NCI-H345 treated with DMSO at 0.1 percent for 48 hours (cell line): ENCODE data around the gene TTC19.
"Not testable (repeated sequence)": the region's sequence is repeated elsewhere in the genome, so short reads cannot be mapped to it uniquely, and the experiment has no call there.

Source experiments
- DNase-seq: peaks from one replicate; lab custom pipeline; 2025; ENCODE audit not compliant: unreplicated experiment; lab: John Stamatoyannopoulos, UW

Gene TTC19

DNA sequence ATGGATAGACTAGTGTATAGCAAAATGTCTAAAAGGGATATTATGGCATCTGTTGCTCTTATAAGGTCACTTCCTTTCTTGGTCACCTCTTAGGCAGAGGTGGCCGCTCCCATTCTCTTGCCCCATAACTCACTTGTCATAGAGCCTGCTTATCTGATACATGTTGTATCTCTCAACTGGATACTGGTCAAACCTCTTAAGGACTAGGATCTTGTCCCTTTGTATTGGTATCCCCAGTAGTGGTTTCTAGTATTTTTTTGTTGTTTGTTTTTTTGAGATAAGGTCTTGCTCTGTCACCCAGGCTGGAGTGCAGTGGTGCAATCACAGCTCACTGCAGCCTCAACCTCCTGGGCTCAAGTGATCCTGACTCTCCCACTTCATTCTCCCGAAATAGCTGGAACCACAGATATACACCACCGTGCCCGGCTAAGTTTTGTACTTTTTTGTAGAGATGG is 27.1 kb upstream of the TTC19 start:
- no peak for DNase-seq

DNA sequence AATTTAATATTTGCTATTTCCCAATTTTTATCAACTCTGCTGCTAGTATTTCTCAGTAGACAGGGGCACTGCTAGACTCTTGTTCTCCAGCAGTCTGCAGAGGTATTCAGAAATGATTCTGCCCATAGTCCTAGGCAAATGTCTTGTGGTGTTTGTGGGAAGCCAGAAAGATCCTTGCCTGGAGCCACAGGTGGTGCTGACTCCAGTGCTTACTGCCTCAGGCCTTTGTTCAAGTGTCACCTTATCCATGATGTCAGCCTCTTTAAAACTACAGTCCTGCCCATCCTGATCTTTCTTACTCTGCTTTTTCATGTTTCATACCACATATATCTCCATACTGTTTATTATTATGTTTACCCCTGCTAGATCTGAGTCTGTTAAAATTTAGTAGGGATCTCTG is 26.6 kb upstream of the TTC19 start:
- DNase-seq, result no peak

DNA sequence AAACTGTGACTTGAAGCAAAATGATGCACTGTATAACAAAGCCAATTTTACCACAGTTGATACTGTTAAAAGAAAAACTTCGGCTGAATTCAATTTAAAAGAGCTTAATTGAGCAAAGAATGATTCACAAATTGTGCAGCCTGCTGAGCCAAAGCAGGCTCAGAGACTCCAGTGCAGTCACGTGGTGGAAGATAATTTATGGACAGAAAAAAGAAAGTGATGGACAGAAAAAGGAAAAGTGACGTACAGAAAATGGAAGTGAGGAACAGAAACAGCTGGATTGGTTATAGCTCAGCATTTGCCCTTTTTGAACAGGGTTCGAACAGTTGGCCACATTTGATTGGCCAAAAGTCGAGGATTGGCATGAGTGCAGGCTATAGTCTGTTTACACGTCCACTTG is 25.8 kb upstream of the TTC19 start:
- DNase-seq, result no peak

DNA sequence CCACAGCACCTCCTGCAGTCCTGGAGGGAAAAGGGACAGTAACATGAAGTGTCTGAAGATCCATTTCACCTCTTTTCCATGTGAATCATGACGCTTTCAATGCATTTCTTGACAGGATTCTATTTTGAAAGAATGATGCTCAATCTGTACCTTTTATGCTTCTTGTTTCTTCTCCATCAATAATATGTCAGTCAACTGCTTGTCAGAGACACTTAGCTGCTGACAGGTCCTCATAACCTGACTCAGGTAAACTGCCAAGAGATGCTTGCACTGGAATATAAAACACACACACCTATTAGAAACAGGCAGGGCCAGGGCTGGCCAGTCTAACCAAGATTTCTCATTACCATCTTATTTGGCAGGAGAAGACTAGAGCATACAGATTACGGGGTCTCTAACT is 21.7 kb upstream of the TTC19 start:
- DNase-seq, result no peak

DNA sequence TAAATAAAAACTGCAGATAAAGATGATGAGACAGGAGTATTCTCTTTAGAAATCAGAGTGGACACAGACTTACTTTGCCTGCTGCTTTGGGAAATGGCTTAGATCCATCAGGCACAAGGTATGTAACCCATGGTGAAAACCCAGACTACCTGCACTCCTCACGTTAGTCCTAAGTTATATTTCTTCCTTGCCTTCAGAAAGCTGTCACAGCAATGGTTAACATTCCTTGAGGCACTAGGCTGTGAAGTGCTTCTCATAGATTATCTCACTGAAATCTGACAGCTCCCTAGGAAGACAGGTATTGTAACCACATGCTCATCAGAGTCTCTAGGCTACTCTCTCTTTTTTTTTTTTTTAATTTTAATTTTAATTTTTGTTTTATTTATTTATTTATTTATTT is 21.0 kb upstream of the TTC19 start:
- DNase-seq, result no peak

DNA sequence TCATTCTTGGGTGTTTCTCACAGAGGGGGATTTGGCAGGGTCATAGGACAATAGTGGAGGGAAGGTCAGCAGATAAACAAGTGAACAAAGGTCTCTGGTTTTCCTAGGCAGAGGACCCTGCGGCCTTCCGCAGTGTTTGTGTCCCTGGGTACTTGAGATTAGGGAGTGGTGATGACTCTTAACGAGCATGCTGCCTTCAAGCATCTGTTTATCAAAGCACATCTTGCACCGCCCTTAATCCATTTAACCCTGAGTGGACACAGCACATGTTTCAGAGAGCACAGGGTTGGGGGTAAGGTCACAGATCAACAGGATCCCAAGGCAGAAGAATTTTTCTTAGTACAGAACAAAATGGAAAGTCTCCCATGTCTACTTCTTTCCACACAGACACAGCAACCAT is 20.6 kb upstream of the TTC19 start:
- not testable (repeated sequence) for DNase-seq

DNA sequence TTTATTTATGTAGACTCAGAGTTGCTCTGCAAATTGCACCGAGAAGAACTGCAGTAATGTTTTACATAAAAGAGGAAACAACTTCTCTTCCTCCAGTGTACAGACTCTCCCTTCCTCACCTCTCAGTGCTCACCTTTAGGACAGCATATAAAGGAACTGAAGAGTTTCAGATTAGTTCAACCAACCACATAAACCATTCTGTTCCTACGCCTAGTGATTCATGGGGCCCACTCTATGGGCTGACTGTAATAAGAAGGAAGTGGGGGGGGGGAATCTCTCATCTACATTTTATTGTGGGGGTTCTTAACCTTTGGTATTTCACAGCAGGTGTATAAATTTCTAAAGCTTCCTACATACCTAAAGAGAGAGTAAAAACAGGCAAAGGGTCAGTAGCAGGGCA is 18.4 kb upstream of the TTC19 start:
- no peak for DNase-seq

DNA sequence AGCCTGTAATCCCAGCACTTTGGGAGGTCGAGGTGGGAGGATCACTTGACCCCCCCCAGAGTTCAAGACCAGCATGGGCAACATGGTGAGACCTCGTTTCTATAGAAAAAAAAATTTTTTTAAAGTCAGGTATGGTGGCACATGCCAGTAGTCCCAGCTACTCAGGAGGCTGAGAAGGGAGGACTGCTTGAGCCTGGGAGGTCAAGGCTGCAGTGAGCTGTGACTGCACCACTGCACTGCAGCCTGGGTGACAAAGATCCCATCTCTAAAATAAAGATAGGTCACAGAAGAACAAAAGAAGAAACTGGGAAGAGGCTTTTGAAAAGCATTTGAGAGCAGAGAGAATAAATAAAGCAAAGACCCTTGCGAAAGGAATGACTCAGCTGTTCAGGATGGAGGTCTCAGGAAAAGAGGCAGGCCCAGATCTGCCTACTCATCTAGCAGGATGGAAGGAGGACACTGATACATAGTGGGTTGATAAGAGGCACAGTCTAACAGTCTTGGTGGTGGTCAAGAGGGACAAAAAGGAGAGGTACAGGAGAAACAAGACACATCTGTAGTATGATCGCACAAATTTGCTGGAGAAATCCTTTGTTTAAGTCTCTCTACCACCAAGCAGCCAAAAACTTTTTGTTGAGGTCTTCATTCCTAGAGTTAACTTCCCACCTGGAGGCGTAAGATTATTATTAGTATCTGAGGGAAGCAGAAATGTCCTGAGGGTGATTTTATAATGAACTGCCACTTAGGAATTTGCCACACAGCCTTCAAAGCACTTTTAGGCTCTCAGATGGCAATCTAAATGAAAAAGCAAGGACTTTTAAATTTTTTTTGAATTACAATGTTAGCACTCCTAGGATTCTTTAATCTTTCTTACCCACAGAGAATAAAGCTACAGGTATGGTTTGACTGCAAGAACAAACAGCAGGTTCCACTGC is 17.7 kb upstream of the TTC19 start:
- DNase-seq, result no peak

DNA sequence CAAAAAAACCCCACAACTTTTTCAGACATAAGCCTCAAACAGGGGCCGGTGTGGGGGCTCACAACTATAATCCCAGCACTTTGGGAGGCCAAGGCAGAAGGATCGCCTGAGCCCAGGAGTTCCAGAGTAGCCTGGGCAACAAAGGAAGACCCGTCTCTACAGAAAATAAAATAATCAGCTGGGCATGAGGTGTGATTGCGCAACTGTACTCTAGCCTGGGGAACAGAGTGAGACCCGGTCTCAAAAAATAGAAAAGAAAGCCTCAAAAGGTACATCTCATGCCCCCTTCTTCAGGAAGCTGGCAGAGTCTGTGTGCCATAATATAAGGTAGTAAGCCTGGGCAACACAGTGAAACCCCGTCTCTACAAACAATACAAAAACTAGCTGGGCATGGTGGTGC is 3.3 kb upstream of the TTC19 start:
- no peak for DNase-seq

DNA sequence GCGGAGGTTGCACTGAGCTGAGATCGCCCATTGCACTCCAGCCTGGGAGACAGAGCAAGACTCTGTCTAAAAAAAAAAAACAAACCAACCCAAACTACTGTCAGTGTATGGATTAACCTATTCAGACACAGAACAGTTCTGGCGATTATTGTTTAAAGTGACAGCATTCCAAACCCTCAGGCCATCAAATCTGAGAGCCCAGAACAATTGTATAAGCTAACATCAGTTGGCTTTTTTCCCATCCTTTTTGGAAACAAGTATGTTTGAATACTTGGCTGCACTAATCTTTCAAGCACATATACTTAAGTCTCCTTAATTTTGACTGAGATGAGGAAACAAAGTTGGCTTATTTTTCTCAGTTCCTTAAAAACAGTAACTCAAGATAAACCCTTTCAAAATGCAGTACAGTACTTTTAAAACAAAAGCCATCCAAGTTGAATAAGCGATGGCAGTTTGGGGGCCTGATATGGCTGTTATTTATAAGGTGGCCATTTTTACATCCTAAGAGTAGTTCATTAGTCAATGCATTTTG is 1.5 kb upstream of the TTC19 start:
- no peak for DNase-seq

DNA sequence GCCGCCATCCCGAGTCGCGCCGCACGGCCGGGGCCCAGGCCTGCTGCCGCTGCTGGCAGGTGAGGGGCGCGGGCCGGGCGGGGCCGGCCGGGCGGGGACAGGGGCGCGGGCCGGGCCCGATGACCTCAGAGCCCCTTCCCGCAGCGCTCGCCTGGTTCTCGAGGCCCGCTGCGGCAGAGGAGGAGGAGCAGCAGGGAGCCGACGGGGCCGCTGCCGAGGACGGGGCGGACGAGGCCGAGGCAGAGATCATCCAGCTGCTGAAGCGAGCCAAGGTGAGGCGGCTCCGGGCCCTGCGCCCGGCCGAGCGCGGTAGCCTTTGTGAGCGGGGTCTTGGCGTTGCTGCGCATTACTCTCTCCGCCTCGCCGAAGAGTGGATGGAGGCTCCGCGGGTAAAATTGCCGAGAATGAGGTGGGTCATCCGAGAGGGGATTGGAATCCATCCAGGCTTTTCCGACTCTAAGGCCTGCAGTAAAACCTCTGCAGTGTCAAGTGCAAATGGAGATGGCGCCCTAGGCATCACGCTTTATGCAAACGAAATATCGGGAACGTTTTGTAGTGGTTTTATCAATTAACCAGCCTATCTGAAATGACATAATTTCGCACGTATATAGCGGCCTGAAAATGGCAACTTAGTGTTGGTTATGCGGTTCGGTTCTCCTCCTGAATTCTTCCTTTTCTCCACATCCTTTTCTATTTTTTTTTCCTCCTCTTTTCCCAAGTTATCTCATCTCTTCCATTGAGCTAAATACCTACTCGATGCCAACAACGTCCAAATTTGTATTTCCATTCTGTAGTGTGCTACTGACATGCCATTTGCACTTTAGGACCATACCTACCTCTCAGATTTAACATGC is 577 bp downstream of the TTC19 start:
- DNase-seq, result no peak

DNA sequence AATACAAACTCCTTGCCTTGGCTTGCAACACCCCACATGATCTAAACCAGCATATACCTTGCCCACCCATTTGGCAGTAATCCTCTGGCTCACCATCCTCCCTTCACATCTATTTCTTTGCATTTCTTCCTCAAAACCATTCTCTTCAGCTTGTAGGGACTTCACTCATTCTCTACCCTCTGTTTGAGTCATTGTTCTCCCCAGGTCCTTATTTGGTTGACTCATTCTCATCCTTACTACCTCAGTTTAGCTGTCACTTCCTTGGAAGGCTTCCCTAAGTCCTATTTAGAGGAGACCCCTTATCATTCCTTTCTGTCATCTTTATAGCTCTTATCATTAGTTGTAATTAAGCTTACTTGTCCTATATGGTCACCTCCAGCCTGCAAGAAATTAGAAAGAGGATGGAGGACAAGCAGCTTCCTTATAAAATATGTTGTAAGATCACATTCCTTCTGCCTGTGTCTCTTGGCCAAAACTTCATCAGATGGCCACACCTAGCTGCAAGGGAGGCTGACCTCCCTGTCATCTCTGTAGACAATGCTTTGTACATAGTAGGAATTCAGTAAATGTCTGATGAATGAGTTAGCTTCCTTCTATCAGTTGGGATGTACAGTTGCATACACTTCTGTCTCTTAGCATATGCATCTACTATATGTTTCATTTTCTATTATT is 1.7 kb downstream of the TTC19 start:
- DNase-seq, result no peak

DNA sequence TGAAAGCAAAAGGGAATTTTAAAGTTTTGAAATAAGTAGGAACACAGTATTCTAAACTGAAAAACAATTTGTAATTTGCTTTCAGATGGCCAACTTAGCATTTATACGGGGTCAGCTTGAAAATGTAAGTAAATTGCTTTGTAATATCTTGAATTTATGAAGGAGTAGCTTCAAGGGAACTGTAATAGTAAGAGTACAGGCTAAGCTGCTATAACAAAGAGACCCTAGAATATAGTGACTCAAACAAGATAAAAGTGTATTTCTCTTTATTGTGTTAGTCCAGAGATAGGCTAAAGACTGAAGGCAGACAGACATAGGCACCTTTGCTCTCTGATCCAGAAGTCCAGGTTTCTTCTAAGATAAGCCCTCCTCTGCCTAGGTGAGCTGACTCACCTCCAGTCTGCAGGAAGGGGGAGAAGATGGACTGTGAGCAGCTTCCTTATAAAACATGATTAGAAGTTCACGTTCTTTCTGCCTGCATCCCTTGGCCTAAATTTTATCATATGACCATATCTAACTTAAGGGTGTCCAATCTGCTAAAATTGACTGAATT is 3.2 kb downstream of the TTC19 start:
- DNase-seq, result no peak

DNA sequence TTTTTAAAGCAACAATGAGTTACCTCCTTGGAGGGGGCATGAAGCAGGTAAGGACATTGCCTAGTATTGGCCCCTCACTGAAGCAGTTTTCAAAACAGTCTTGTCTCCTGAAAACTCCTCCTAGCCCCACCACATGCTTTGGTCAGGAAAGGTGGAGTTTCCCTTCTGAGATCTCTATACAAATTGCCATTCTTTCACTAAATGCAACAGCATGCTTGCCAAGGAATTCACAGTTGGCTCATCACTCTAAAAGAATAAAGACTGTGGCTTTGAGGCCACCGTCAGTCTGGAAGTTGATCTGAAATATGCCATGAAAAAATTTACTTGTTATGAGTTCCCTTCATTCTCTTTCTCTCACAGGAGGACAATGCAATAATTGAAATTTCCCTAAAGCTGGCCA is 4.2 kb downstream of the TTC19 start:
- no peak for DNase-seq

DNA sequence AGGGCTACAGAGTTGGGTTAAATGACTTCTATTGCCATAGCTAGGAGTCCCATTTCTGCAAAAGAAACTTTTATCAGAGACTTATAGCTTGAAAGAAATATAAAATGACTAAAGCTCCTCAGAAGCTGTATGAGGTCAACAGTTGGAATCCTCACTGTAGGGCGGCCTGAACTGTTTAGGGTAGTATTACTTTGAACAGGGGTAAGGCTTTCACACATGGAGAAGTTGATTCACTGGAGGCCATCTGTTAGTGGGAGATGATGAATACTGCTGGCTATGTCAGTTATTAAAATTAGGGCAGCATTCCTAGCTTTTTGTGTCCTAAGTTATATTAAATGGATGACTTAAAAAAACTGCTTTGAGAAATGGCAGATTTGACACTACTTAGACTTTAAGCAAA is 6.0 kb downstream of the TTC19 start:
- no peak for DNase-seq

DNA sequence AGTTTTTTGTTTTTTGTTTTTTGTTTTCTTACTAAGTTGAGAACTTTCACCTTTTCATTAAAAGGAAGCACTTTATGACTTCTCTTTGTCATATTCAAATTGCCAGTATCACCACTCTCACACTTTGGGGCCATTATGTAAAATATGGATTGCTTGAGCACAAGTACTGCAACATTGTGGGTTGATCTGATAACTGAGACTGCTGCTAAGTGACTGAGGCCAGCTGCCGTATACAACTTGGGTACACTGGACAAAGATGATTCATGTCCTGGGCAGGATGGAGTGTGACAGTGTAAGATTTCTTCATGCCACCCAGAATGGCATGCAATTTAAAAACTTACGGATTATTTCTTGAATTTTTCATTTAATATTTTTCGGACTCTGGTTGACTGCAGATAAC is 7.8 kb downstream of the TTC19 start:
- no peak for DNase-seq

DNA sequence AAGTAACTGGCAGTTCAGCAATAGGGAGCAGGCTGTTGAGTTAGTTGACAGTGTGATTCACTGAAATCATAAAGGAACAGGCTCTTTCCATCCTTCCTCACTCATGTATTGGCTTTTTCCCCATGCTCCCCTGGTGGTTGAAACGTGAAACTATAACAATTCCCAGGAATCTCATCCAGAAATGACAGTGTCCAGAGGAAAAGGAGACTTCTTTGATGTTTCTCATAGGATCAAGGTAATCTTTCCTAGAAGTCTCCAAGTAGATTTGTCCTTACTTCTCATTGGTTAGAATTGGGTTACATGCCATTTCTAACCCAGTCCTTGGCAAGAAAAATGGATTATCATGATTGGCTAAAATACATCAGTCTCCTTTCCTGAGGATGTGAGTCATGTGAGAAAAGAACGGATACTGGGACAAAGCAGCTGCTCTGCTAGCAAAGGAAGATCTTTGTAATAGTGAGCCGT is 14.4 kb downstream of the TTC19 start:
- DNase-seq, result no peak

DNA sequence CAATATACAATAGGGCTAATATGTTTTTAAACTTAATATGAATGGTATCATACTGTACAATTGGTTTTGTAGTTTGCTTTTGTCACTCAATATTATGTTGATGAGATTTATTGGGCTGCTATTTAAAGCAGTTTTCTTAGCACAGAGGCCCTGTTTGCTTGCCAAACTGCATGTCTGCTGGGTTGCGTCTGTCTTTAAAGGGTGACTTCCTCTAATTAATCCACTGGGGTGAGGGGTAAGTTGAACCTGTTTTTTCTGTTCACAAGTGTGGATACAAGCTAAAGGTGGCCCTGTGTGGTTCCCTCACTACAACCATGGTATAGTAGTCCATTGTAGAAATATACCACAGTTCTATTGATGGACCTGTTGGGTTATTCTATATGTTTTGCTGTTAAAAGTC is 19.7 kb downstream of the TTC19 start:
- no peak for DNase-seq

DNA sequence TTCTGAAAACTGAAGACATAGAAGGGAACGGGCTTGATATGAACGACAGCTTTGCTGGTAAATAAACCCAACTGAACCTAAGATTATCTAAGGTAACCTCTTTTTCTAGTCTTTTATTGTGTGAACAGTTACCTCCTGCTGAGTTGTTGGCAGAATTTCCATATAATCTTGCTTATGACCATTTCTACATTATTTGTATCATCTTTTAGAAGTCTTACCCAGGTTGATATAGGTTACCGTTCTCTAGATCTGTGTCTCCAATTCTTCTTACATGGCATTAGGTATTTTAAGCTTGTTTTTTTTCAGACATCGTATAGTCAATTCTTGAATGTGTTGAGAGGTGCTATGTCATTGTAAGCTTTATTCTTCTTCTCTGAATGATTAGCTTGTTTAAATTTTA is 24.3 kb downstream of the TTC19 start:
- no peak for DNase-seq

DNA sequence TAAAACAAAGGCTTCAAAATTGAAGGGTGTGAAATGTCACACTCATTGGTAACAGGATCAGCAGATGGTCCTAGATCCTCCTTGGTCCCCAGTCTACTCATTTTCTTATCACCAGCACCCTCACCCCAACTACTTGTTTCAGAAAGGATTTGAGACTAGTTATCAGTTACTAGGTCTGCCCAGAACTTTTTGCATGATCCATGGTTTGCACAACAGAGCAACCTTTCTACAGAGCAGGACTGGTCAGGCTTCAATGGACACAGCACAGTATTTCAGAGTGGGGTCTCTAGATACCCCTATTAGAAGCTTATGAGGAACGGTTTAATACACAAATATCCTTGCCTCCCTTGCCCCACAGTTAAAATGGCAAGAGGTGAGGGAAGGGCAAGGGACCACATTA is 25.6 kb downstream of the TTC19 start:
- no peak for DNase-seq

DNA sequence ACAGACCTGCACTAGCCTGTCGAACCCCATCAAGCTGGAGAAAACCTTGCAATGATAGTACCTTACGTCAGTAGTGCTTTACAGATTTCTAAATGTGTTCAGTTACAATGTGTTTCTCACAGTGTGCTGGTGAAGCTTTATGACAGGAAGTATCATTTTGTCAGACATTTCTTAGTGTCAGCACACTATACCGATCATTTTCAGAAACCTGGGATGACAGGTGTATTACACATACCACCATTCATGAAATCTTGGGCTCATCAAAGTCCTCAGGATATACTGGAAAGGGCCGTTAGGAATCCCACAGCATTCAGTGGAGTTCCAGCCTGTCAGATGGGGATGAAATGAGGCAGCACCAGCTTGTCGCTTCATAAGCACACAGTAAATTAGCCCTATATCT is 27.3 kb downstream of the TTC19 start:
- DNase-seq, result no peak
